ENCODE data around the gene LTK.

DNA sequence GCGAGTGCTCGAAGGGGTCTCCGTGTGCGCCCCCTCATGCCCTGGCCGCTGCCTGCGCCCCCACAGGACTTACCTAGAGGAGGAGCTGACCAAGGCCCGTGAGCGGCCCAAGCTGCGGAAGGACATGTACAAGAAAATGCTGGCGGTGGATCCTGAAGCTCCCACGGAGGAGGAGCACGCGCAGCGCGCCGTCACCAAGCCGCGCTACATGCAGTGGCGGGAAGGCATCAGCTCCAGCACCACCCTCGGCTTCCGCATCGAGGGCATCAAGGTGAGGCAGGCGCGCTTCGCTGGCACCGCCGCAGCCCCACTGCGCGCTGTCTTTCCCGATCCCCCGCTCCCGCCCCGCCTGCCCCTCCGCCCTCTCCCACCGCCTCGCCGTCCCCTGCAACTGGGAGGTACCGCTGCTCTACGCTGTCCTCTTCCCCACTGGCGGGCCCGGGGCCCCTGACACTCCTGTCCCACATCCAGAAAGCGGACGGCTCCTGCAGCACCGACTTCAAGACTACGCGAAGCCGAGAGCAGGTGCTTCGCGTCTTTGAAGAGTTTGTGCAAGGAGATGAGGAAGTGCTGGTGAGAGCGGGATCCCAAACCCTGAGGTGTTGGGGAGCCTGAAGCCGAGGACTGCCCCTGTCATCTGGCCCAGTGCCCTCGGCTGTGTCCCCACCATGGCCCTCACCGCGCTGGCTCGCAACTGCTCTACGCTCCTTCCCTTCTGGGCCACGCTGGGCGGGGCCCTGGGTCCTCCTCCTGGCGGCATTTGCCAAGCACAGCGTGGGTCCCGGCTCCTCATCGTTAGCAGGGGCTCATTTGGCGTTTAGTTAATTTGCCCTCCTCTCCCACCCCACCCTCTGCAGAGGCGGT lies 11.5 kb downstream of the LTK start:
- TF ChIP-seq, protein P1, sequence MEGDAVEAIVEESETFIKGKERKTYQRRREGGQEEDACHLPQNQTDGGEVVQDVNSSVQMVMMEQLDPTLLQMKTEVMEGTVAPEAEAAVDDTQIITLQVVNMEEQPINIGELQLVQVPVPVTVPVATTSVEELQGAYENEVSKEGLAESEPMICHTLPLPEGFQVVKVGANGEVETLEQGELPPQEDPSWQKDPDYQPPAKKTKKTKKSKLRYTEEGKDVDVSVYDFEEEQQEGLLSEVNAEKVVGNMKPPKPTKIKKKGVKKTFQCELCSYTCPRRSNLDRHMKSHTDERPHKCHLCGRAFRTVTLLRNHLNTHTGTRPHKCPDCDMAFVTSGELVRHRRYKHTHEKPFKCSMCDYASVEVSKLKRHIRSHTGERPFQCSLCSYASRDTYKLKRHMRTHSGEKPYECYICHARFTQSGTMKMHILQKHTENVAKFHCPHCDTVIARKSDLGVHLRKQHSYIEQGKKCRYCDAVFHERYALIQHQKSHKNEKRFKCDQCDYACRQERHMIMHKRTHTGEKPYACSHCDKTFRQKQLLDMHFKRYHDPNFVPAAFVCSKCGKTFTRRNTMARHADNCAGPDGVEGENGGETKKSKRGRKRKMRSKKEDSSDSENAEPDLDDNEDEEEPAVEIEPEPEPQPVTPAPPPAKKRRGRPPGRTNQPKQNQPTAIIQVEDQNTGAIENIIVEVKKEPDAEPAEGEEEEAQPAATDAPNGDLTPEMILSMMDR (conservative IDR thresholded peaks at IDR 0.05), result no peak
- TF ChIP-seq ZFX (IDR thresholded peaks at IDR 0.05), result no peak
